Measurements from ENCODE around the gene FAM163A.

GRCh38 chr1:179719272-179719671 is 23.8 kb upstream of the FAM163A start:
- TF ChIP-seq CTCF (IDR thresholded peaks at IDR 0.05; ENCODE audit: low read depth, low read length, poor library complexity, severe bottlenecking) (no peak), EZH2phosphoT487 (IDR thresholded peaks at IDR 0.05; ENCODE audit: borderline replicate concordance, low read length) (no peak)

Data from DOHH2 (cell line).